Activated T-helper 2 cell treated with anti-CD3 and anti-CD28 coated beads, Interferon-gamma antibody, Interleukin-2, Interleukin-4, amounts not matched to agents 10 μg/mL and 5 μg/mL and 100 μg/mL, durations not matched to agents 14 hours and 24 hours and 36 hours (primary cell): ENCODE measurements around the gene SNTN. TPM values are rescaled to one million over a fixed set of nuclear protein-coding genes. Genes with fewer than 3 reads are reported as not detected.

Experiments
- DNase-seq: peaks from one replicate; pipeline ENCODE4 v3.0.0; 2021; ENCODE audit warnings: low spot score
- H3K27ac Mint-ChIP-seq: one replicate; pipeline ENCODE4 v1.8.0; 2021; ENCODE audit warnings: mixed read lengths
- H3K27me3 Mint-ChIP-seq: one replicate; pipeline ENCODE4 v1.8.0; 2021; ENCODE audit warnings: low read depth, mixed read lengths
- H3K36me3 Mint-ChIP-seq: one replicate; pipeline ENCODE4 v1.8.0; 2021; ENCODE audit warnings: low read depth, mixed read lengths
- H3K4me1 Mint-ChIP-seq: one replicate; pipeline ENCODE4 v1.8.0; 2021; ENCODE audit warnings: low read depth, mixed read lengths
- H3K4me3 Mint-ChIP-seq: one replicate; pipeline ENCODE4 v1.8.0; 2021; ENCODE audit warnings: low read depth, mild to moderate bottlenecking, moderate library complexity, mixed read lengths
- H3K9me3 Mint-ChIP-seq: one replicate; pipeline ENCODE4 v1.8.0; 2021; ENCODE audit warnings: mixed read lengths
- intact Hi-C: fragments of 100-400 bp; cut with micrococcal nuclease; formaldehyde crosslinking; loops from one replicate; pipeline ENCODE4 v1.15.1; 2023
- total RNA-seq: library from RNA; stranded (reverse); gene quantifications from 2 replicates; pipeline ENCODE4 v1.2.3, GENCODE V29; 2022

The SNTN gene
- total RNA-seq = not detected in 2 replicates

- no peaks in the 10 kb centered on the region for H3K27me3 Mint-ChIP-seq
- intact Hi-C loops = no loop called here
- DNase-seq = no peak
- H3K4me3 Mint-ChIP-seq = no peak within 1 kb of the TSS
- no peaks in the 10 kb centered on the region for H3K4me1 Mint-ChIP-seq
- no peaks in the 10 kb centered on the region for H3K36me3 Mint-ChIP-seq
- H3K9me3 Mint-ChIP-seq = peaks cover 4% of the 10 kb centered on the region
- H3K27ac Mint-ChIP-seq = no peak within 1 kb of the TSS
These were observed at the start of gene SNTN for GRCh38 chr3:63652066-63652725. Gene SNTN, plus strand, starts transcription at chr3:63652675. Its CDS starts 13 bp downstream, at chr3:63652688.

GRCh38 chr3:63607716-63608115 is 44.8 kb upstream of the SNTN start:
- H3K4me3 Mint-ChIP-seq = no peak overlapping the region
- DNase-seq = no peak
- no peaks in the 10 kb centered on the region for H3K36me3 Mint-ChIP-seq
- no peaks in the 10 kb centered on the region for H3K4me1 Mint-ChIP-seq
- no peaks in the 10 kb centered on the region for H3K27me3 Mint-ChIP-seq
- no peaks in the 10 kb centered on the region for H3K9me3 Mint-ChIP-seq
- no peak overlapping the region for H3K27ac Mint-ChIP-seq
- intact Hi-C loops = no loop called here

GRCh38 chr3:63609408-63609807 is 43.1 kb upstream of the SNTN start:
- H3K36me3 Mint-ChIP-seq = no peaks in the 10 kb centered on the region
- no peak overlapping the region for H3K27ac Mint-ChIP-seq
- H3K4me3 Mint-ChIP-seq = no peak overlapping the region

GRCh38 chr3:63609834-63610233 is 42.6 kb upstream of the SNTN start:
- H3K36me3 Mint-ChIP-seq = no peaks in the 10 kb centered on the region
- DNase-seq = no peak
- no peak overlapping the region for H3K4me3 Mint-ChIP-seq
- H3K27me3 Mint-ChIP-seq = no peaks in the 10 kb centered on the region
- H3K27ac Mint-ChIP-seq = no peak overlapping the region
- no peaks in the 10 kb centered on the region for H3K9me3 Mint-ChIP-seq
- H3K4me1 Mint-ChIP-seq = no peaks in the 10 kb centered on the region
- intact Hi-C loops = no loop called here

More at GRCh38 chr3:63609408-63609807, 43.1 kb upstream of the SNTN start:
- intact Hi-C loops = no loop called here
- Mint-ChIP-seq H3K9me3 (no peaks in the 10 kb centered on the region), H3K27me3 (no peaks in the 10 kb centered on the region), H3K4me1 (no peaks in the 10 kb centered on the region)
- DNase-seq = no peak

- H3K4me1 Mint-ChIP-seq = no peaks in the 10 kb centered on the region
- no peak overlapping the region for H3K4me3 Mint-ChIP-seq
- no peaks in the 10 kb centered on the region for H3K9me3 Mint-ChIP-seq
- DNase-seq = no peak
- intact Hi-C loops = no loop called here
- no peaks in the 10 kb centered on the region for H3K27me3 Mint-ChIP-seq
- no peak overlapping the region for H3K27ac Mint-ChIP-seq
- no peaks in the 10 kb centered on the region for H3K36me3 Mint-ChIP-seq
These were observed 41.1 kb upstream of the SNTN start for GRCh38 chr3:63611382-63611781.

GRCh38 chr3:63613561-63613960 is 38.9 kb upstream of the SNTN start:
- H3K4me1 Mint-ChIP-seq = no peaks in the 10 kb centered on the region
- no peaks in the 10 kb centered on the region for H3K9me3 Mint-ChIP-seq
- DNase-seq = no peak
- no peaks in the 10 kb centered on the region for H3K27me3 Mint-ChIP-seq
- H3K27ac Mint-ChIP-seq = no peak overlapping the region
- intact Hi-C loops = no loop called here
- no peak overlapping the region for H3K4me3 Mint-ChIP-seq
- no peaks in the 10 kb centered on the region for H3K36me3 Mint-ChIP-seq

- Mint-ChIP-seq H3K36me3 (no peaks in the 10 kb centered on the region), H3K4me1 (no peaks in the 10 kb centered on the region), H3K9me3 (no peaks in the 10 kb centered on the region), H3K27me3 (no peaks in the 10 kb centered on the region), H3K27ac (no peak overlapping the region), H3K4me3 (no peak overlapping the region)
- no peak for DNase-seq
- intact Hi-C loops = no loop called here
These were observed 35.1 kb upstream of the SNTN start for GRCh38 chr3:63617391-63617790.

- H3K27ac Mint-ChIP-seq = no peak overlapping the region
- H3K4me1 Mint-ChIP-seq = no peaks in the 10 kb centered on the region
- H3K9me3 Mint-ChIP-seq = no peaks in the 10 kb centered on the region
- H3K36me3 Mint-ChIP-seq = no peaks in the 10 kb centered on the region
- no peak for DNase-seq
- no peak overlapping the region for H3K4me3 Mint-ChIP-seq
- intact Hi-C loops = no loop called here
- H3K27me3 Mint-ChIP-seq = no peaks in the 10 kb centered on the region
These were observed 27.4 kb upstream of the SNTN start for GRCh38 chr3:63624941-63625560.

- intact Hi-C loops = no loop called here
- no peaks in the 10 kb centered on the region for H3K4me1 Mint-ChIP-seq
These were observed 20.8 kb upstream of the SNTN start for GRCh38 chr3:63631670-63632069.

GRCh38 chr3:63635186-63635585 is 17.3 kb upstream of the SNTN start:
- Mint-ChIP-seq H3K9me3 (no peaks in the 10 kb centered on the region), H3K4me1 (no peaks in the 10 kb centered on the region), H3K27ac (no peak overlapping the region), H3K36me3 (no peaks in the 10 kb centered on the region), H3K4me3 (no peak overlapping the region), H3K27me3 (no peaks in the 10 kb centered on the region)
- no peak for DNase-seq
- intact Hi-C loops = no loop called here

More at GRCh38 chr3:63631670-63632069, 20.8 kb upstream of the SNTN start:
- H3K27ac Mint-ChIP-seq = no peak overlapping the region
- H3K36me3 Mint-ChIP-seq = no peaks in the 10 kb centered on the region
- H3K27me3 Mint-ChIP-seq = no peaks in the 10 kb centered on the region
- DNase-seq = no peak
- no peak overlapping the region for H3K4me3 Mint-ChIP-seq
- no peaks in the 10 kb centered on the region for H3K9me3 Mint-ChIP-seq

GRCh38 chr3:63639806-63640205 is 12.7 kb upstream of the SNTN start:
- Mint-ChIP-seq H3K4me1 (no peaks in the 10 kb centered on the region), H3K9me3 (no peaks in the 10 kb centered on the region), H3K36me3 (no peaks in the 10 kb centered on the region), H3K4me3 (no peak overlapping the region), H3K27me3 (no peaks in the 10 kb centered on the region), H3K27ac (no peak overlapping the region)
- DNase-seq = no peak
- intact Hi-C loops = no loop called here

- no peaks in the 10 kb centered on the region for H3K27me3 Mint-ChIP-seq
- H3K9me3 Mint-ChIP-seq = no peaks in the 10 kb centered on the region
- no peaks in the 10 kb centered on the region for H3K4me1 Mint-ChIP-seq
- intact Hi-C loops = no loop called here
- H3K4me3 Mint-ChIP-seq = no peak overlapping the region
- no peak for DNase-seq
- H3K27ac Mint-ChIP-seq = no peak overlapping the region
- no peaks in the 10 kb centered on the region for H3K36me3 Mint-ChIP-seq
These were observed 10.0 kb upstream of the SNTN start for GRCh38 chr3:63642488-63642887.

GRCh38 chr3:63644212-63644797 is 8.2 kb upstream of the SNTN start:
- intact Hi-C loops = no loop called here
- H3K9me3 Mint-ChIP-seq = peaks cover 4% of the 10 kb centered on the region
- no peaks in the 10 kb centered on the region for H3K4me1 Mint-ChIP-seq
- H3K36me3 Mint-ChIP-seq = no peaks in the 10 kb centered on the region
- no peaks in the 10 kb centered on the region for H3K27me3 Mint-ChIP-seq
- no peak overlapping the region for H3K27ac Mint-ChIP-seq
- H3K4me3 Mint-ChIP-seq = no peak overlapping the region
- DNase-seq = no peak
